GM18868 (cell line): ENCODE data around the gene STX18.

Experiments
- ATAC-seq: cut with Tn5 transposase; IDR thresholded peaks from one replicate; pipeline ENCODE4 v1.9.1; 2021; ENCODE audit warnings: mild to moderate bottlenecking, moderate library complexity; ENCODE audit not compliant: unreplicated experiment

The STX18 gene

GRCh38 chr4:4446434-4446833 is 95.4 kb downstream of the STX18 start:
- ATAC-seq: no peak

GRCh38 chr4:4443821-4444220 is 98.0 kb downstream of the STX18 start:
- ATAC-seq: no peak

- ATAC-seq: peak; percentile 90
Measured at GRCh38 chr4:4440333-4441061, 101.4 kb downstream of the STX18 start.

GRCh38 chr4:4439782-4440181 is 102.1 kb downstream of the STX18 start:
- no peak for ATAC-seq

GRCh38 chr4:4438891-4439290 is 103.0 kb downstream of the STX18 start:
- no peak for ATAC-seq

- no peak for ATAC-seq
Measured at GRCh38 chr4:4437798-4438470, 103.9 kb downstream of the STX18 start.

- no peak for ATAC-seq
Measured at GRCh38 chr4:4436244-4436823, 105.5 kb downstream of the STX18 start.

GRCh38 chr4:4433941-4434340 is 107.9 kb downstream of the STX18 start:
- ATAC-seq: no peak

- ATAC-seq: no peak
Measured at GRCh38 chr4:4432341-4433125, 109.3 kb downstream of the STX18 start.

GRCh38 chr4:4430492-4431195 is 111.2 kb downstream of the STX18 start:
- peak; percentile 81 for ATAC-seq

- ATAC-seq: no peak
Measured at GRCh38 chr4:4428966-4429875, 112.6 kb downstream of the STX18 start.

GRCh38 chr4:4427886-4428285 is 114.0 kb downstream of the STX18 start:
- ATAC-seq: no peak

- ATAC-seq: no peak
Measured at GRCh38 chr4:4427121-4427870, 114.6 kb downstream of the STX18 start.

GRCh38 chr4:4426511-4427120 is 115.2 kb downstream of the STX18 start:
- ATAC-seq: no peak

- ATAC-seq: no peak
Measured at GRCh38 chr4:4425696-4426095, 116.2 kb downstream of the STX18 start.

GRCh38 chr4:4425119-4425690 is 116.6 kb downstream of the STX18 start:
- no peak for ATAC-seq

- ATAC-seq: no peak
Measured at GRCh38 chr4:4424499-4425115, 117.2 kb downstream of the STX18 start.
